Femur (tissue), 1 donor: ENCODE data around the gene ALG2.

Experiments
- DNase-seq: peaks from one replicate; pipeline ENCODE4 v3.0.0-alpha.2; 2017

ALG2 gene, protein sequence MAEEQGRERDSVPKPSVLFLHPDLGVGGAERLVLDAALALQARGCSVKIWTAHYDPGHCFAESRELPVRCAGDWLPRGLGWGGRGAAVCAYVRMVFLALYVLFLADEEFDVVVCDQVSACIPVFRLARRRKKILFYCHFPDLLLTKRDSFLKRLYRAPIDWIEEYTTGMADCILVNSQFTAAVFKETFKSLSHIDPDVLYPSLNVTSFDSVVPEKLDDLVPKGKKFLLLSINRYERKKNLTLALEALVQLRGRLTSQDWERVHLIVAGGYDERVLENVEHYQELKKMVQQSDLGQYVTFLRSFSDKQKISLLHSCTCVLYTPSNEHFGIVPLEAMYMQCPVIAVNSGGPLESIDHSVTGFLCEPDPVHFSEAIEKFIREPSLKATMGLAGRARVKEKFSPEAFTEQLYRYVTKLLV

DNA sequence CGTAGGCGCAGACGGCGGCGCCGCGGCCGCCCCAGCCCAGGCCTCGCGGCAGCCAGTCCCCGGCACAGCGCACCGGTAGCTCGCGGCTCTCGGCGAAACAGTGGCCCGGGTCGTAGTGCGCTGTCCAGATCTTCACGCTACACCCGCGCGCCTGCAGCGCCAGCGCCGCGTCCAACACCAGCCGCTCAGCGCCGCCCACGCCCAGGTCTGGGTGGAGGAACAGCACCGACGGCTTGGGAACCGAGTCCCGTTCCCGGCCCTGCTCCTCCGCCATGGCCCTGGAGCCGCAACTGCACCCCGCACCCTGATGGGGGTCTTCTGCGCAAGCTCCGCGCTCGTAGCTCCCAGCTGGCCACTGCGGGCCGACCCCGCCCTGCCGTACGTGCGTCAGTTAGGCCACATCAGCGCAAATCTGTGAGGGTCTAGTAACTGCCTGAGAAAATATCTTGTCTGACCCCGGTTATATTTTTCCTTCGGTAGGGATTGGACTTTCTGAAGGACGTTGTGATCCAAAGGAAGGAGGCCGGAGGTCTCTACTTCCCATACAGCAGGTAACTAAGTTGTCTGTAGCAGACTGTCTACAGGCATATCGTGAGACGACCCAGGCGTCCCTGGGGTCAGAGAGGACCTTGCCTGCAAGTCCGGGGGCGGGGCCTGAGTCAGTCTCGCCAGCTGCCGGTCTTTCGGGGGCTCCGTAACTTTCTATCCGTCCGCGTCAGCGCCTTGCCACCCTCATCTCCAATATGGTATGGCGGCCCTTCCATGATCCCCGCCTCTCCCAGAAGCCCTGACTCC is at the start of gene ALG2, which contains the start of gene SEC61B:
ALG2 (minus strand) TSS at position 322 of the 795 bp plus-strand sequence; CDS start at position 274, 48 bp downstream.
SEC61B (plus strand) TSS at position 662 of the 795 bp plus-strand sequence; CDS start at position 744, 82 bp downstream.
- DNase-seq: peak; percentile 96

DNA sequence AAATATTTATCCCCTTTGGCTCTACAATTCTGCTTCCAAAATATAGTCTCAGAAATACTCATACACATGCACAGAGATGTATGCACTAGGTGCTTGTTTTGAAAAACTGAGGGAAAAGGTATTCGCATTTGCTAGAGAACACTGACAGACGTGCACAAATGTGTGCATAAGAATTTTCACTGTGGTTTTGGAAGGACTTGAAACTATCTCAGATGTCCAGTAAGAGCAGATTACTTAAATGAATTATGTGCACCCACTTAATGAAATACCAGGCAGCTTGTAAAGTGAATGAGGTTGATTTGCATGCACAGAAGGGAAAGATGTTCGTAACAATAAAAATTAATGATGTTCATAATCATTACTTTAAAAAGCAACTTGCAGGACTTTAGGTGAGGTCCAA is 48.7 kb upstream of the ALG2 start:
- no peak for DNase-seq

DNA sequence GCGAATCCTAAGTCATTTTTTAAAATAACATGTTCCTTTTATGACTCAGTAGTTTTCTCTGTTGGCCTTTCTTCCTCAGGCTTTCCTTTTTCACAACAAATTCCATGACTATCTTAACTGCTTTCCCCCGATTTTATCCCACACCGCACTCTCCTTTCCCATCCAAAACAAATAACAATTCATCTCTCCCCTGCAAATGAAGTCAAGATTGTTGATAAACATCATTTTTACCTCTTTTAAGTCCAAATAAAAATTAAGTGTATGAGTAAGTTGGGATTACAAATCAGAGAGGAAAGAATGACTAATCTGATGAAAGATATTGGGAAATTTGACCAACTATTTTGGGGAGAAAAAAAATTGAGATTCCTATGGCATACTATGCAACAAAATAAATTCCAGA is 47.7 kb upstream of the ALG2 start:
- DNase-seq: no peak

DNA sequence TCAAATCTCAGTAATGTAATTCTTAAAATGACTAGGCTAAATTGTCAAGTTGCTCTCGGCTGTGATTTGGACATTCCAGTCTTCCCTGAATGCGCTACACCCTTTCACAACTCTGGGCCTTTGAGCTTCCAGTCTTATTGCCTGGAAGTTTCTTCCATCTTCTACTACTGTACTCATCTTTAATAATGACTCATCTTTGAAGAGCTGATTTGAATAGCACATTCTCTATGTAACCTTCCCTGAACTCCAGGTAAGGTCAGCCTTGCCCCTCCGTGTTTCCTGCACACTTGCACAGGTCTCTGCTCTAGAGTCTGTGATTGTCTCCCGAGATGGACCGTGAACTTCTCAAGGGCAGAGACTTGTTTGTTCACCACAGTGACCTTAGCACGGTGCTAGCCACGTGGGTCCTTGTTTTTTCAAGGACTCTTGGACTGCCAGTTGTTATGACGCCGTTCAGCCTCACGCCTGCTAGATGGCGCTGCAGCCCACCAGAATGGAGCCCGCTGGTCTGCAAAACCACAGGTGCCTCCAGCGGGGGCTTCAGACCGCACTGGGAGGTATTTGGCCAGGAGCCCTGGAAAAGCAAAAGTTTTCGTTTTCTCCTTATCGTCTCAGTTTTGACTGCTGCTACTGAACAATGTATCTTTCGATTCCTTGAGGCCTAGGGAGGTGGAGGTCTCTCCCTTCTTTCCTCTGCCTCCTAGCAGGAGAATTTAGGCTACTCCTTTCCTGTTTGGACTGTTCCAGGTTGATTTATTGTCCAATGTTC is 44.7 kb upstream of the ALG2 start:
- DNase-seq: peak; percentile 82

DNA sequence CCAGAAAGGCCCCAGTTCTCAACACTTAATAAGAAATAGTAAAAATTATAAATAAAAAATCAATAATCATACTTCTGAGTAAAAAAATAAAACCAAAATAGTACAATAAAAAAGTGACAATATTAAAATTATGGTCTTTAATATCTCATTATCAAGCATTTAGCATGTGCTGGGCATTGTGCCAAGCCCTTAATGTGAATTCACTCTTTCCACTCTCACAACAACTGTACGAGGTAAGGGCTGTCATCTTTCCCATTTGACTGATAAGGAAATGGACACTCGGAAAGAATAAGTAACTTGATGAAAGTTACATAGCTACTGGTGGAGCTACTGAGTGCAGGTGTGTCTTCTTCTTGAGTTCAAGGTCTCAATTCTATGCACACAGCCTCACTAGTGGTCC is 43.9 kb upstream of the ALG2 start:
- DNase-seq: no peak

DNA sequence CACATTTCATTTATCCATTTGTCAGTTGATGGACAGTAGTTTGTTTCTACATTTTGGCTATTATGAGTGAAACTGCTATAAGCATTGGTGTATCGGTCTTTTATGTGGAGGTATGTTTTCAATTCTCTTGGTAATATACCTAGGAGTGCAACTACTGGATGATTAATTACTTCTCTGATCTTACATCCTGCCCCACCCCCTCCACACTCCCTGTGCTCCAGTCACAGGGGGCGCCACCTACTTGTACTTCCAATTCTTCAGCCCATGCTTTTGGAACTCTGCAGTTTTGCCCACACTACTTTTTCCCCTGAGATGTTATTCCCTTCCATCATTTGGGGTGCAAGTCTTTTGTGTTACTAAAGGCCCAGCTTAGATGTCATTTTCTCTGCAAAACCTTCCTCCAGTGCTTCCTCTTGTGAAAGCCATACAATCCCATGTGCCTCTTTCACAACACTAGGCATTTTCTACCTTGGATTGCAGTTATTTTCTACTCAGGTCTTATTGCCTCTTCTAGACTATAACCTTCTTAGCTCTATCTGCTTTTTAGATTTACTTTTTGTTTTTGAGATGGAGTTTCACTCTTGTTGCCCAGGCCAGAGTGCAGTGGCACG is 42.4 kb upstream of the ALG2 start:
- no peak for DNase-seq

DNA sequence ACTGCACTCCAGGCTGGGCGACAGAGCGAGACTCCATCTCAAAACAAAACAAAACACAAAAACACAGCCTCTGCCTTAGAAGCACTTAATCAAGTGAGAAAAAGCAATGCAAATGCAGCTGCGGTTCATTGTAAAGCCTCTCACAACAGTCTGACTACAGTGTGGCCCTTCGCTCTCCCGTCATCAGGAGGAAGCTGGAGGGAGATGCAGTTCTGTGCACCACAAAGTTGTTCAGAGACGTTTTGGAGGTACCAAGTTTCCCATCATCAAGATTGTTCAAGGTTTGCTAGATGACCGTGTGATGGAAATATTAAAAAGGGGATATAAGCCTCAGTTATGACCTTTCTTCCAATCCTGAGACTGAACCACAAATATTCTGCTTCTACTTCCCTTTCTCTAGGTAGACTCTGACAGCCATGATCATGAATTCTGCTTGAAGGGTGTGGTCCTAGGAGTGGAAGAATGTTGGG is 41.2 kb upstream of the ALG2 start:
- no peak for DNase-seq

DNA sequence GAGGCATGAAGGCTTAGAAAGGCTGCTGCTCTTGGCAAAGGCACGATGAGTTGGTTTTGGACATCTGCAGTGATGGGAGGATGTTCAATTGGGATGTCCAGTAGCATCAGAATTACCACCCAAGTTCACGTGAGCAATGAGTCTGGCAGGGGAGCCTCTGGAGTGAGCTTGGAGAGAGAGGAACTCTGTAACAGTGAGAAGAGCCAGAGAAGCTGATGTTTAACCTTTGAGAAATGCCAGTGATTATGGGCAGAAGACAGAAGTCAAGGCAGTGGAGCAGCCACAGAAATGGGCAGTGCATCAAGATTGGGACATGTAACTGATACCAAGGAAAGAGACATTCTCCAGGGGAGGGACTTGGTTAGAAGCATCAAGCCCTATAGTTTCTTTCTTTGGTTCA is 40.2 kb upstream of the ALG2 start:
- DNase-seq: no peak

DNA sequence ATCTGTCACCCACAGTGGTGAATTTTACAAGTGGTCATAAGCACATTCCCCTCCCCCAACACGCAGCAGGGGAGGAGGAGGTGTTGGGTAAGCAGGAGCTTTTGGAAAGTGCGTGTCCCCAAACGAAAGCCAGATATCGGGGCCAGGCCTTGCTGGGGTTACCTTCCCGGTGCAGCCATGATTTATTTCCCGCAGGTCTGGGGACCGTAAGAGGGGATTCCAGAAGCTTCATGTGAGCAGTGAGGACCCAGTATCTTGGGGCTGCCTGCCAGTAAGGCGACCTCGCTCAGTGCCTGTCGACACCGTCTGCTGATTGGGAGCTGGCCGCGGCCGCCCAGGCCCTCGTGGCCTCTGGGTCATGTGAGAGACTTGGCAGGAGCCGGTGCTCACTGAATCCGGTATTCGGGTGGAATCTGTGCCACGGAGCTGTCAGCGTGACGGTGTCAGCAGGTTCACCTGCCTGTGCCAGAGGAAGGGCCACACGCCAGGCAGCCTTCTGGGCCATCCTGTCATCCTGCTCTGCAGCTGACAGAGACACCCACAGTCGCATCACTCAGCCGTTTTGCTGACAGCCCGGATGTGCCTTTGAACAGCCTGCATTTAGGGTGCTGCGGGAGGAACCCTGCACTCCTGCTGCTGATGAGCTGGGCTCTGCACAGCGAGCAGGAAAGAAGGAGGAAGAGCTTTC is 37.6 kb upstream of the ALG2 start:
- DNase-seq: peak; percentile 77

DNA sequence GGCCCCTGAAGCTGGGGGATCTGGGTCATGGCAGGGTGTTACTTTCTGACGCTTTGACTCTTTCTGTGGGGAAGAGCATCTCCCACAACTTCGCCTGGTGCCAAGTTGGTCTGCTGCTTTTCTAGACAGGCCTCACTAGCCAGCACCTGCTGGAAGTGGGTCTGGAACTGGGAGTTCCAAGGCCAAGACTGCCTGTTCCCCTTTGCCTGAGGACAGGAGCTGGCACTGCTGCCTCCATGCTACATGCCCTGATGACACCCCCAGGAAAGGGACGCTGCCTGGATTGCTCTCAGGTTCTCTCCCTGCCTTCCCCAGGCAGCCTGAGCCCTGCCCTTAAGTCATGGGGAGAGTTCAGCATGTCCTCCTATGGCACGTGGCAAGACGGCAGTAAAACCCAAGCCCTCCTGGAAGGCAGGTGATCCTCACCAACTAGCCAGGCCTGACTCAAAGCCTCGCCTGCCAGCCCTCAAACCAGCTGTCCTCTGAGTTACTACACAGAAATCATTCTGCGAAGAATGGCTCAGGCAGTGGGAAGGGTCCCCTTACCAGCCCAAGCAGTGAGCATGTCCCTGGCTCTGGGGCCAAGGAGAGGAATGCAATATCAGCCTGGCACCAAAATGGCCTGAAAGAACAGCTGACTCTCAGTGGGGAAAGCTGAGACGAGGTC is 36.1 kb upstream of the ALG2 start:
- peak; percentile 53 for DNase-seq

DNA sequence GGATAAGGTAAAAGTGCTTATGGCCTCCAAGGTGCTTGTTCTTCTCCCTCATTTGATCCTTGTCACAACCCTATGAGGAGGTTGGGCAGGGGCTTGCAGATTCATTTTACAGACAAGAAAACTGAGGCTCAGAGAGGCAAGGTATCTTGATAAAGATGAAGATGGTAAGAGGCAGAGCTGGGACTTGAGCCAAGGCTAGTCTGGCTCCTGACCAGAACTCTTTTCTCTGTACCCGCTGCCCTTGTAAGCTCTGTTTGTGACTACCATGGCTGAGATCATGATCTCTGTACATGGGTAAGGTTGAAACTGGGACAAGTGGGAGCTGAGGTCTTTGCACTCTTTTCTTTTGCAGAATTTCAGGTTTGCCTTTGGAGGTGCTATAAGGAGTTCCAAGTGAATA is 33.9 kb upstream of the ALG2 start:
- no peak for DNase-seq

DNA sequence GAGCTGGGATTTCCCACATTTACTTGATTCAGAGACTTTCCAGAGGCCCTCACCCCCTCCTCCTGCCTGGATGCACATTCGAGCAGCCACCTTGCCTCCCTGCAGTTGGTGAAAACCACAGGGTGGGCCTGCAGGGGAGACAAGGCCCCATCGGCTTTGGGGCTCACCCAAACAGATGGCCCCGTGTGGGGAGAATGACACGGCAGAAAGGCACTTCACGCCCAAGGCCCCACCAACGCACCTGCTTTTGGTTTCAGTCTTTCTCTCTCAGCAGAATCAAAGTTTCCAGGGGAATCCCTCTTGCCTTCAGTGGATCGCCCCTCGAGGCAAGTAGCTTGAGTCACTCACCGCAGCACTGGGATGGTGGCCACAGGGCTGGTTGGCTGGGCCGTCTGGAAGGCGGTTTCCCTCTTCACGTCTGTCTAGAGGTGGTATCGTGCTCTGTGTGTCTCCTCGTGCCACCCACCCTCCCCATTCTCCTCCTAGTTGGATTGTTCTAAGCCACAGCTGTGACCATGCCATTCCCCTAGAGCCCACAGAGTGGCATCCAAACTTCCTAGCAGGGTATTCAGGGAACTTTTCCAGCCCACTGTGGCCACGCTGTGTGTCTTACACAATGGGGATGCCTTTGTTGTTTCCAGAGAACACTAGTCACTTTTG is 32.2 kb upstream of the ALG2 start:
- no peak for DNase-seq

DNA sequence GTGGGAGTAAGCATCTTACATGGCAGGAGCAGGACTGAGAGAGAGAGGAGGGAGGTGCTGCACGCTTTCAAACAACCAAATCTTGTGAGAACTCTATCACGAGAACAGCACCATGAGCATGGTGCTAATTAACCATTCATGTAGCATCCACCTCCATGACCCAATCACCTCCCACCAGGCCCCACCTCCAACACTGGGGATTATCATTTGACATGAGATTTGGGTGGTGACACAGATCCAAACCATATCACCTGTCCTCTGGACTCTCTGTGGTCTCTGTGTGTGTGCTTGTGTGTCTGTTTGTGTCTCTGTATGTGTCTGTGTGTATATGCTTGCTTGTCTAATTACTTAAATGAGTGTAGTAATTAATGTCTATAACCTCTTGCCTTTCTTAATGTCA is 31.4 kb upstream of the ALG2 start:
- no peak for DNase-seq

DNA sequence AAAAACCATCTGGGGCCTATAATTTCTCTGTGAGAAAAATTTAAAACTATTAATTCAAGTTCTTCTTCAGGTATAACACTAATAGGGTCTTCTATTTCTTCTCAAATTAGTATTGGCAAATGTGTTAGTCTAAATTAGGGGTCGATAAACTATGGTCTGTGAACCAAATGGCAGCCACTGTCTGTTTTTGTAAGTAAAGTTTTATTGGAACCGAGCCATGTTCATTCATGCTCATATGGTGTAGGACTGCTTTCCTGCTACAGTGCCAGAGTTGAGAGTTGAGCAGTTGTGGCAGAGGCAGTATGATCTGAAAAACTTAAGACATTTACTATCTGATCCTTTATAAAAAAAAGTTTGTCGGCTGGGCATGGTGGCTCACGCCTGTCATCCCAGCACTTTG is 29.4 kb upstream of the ALG2 start:
- no peak for DNase-seq

DNA sequence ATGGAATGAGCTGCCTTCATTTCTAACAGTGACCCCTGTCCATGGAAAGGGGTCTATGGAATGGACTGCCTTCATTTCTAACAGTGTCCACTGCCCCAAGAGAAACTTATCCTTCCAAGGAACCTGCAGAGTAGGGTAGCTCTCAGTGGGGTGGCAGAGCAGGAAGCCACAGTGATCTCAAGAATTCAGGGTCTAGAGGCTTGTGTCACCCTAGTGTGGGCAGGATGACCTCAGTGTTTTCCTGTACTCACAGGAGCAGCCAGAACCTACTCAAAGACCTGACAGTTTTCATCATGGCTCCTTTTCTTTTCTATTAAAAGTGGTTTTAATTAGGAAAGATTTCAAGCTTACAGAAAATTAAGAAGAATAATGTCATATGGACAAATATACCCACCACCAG is 27.9 kb upstream of the ALG2 start:
- no peak for DNase-seq

DNA sequence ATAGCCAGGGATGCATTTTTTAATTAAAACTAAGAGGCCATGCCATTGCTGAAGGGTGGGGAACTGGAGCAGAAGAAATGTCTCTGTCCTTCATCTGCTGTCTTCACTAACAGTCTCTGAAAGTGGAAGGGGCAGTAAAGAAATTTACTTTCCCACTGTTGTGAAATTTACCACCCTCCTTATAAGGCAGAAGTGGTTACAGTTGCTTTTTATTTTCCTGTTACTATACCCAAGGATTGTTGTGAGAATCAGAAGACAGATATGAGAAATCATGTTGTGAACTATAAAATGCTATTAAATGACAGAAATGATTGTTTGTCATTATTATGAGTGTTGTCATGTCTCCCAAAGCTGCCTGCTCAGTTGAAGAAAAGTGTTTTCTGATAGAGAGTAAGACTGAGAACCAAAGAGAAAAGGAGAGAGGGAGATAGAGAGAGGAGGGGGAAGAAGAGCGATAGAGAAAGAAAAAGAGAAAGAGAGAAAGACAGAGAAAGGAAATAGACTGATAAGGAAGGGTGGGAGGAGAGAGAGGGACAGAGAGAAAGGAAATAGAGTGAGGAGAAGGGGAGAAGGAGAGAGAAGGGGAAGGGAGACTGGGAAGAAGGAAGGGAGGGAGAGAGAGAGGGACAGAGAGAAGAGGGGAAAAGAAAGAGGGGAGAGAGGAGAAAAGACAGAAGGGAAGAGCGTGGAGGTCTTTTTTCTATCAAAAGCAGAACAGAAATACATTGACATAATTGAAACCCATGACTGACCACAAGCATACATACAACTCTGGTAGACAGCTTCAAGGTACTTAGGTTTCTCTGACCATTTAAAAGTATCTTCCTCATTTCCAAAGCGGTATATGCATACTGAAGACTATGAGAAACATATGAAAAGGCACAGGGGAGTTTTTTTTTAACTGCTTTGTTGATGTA is 22.9 kb upstream of the ALG2 start:
- DNase-seq: no peak

DNA sequence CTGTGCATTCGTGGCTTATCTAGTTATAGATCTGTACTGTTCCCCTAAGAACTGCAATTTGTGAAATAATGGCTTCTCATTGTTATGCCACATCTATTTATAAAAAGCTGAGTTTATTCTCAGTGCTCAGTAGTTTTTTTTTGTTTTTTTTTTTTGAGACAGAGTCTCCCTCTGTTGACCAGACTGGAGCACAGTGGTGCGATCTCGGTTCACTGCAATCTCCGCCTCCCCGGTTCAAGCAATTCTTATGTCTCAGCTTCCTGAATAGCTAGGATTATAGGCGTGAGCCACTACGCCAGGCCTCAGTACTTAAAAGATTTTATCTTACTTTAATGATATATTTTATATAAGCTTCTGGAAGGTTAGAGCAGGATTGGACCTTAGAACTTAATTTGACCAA is 19.4 kb upstream of the ALG2 start:
- DNase-seq: no peak

DNA sequence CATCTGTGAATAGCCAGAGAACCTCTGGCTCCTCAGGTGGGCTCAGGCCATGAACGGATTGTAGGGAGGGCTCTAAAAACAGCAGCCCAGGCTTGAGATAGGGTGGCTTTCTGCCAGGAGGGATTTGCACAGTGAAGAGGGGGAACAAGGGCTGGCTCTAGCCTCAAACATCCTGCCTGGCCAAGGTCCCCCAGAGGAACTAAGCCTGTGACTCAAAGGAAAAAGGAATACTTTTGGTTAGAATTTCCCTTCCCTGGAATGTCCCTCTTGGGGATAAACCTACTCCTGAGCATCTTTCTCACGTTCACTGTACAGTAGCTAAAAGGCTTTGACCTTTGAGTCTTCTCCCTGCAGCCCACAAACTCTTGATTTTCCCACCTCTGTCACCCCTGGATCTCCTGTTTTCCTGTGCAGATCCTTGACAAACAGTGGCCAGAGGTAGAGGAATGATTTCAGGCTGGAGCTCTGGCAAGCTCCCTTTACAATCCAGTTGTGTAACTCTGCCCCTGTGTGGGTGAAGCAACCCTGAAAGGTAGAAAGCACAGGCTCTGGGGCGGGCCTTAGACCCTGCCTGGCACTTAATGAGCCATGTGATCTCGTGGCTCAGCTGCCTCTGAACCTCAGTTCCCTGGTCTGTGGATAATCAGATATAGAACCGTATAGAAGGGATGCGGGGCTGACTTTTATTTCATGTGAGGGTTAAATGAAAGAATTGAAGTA is 17.8 kb upstream of the ALG2 start:
- no peak for DNase-seq

DNA sequence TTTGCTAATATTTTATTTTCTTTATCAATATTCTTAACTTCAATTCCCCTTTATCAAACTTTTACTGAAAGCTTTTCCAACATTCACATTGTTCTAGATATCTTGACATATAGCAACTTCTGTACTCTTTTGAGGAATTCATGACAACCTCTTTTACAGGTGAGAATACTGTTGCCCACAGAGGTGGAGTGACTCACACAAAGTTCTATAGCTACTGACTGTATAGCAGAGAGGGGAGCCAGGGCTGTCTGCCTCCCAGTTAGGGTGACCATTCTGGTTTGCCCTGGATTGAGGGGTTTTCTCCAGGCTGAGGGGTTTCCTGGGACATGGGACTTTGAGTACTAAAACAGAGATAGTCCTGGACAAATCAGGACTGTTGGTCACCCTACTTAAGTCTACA is 16.6 kb upstream of the ALG2 start:
- no peak for DNase-seq
